Activated T-helper 1 cell treated with Interleukin-2 at 50 U/mL for 16 hours (primary cell): ENCODE data around the gene PLBD2.

Experiments used
- DNase-seq: peaks from one replicate; pipeline ENCODE4 v3.0.0-alpha.2; 2020; ENCODE audit warnings: low read depth

Gene PLBD2

DNA sequence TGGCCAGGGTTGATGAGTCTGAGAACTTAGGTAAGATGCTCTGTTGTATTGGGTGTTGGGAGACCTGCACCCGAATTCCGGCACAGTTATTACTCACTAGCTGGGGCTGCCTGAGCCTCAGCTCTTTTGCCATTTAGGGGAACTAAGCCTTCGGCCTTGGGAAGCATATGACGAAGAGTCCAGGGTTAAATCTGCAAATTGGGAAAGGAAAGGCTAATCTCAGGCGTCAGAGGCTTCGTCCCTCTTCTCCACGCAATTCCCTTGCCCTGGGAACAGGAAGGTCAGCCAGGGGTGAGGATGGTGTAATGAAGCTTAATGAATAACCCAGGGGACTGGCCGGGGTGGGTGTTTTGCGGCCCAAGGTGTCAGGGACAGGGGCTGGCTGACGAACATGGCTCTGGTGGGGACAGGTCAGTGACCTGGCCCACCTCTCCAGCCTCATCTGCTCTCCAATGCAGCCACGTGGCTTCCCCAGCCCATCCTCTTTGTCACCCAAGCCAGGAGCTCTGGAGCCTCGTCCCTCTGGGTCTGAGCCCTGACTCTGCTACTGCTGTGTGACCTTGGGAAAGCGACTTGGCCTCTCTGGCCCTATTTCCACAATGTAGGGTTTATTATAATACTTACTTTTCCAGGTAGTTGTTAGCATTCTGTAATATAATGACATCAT is 60.0 kb downstream of the PLBD2 start:
- no peak for DNase-seq

DNA sequence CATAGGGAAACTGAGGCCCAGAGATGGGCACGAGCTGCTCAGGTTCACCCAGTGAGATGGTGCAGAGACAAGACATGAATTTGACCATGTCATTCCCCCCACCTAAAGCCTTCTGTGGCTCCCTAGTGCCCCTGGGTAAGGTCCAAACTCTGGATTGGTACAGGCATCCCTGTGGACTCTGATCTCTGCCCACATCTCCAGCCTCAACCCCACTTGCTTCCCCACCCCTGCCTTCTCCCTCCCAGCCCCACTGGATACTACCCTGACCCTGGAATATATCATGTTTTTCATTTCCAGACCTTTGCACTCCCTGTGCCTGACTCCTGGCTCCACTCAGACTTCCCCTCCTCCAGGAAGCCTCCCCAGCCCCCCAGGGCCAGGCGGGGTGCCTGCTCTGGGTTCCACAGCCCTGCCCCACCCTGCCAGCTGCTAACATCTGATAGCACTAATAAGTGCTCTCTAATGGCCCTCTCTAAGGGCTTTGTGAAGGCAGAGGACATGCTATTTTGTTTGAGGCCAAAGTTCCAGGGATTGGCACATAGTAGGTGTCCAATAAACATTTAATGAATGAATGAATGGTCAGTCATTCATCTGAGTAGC is 62.7 kb downstream of the PLBD2 start:
- DNase-seq, result no peak

DNA sequence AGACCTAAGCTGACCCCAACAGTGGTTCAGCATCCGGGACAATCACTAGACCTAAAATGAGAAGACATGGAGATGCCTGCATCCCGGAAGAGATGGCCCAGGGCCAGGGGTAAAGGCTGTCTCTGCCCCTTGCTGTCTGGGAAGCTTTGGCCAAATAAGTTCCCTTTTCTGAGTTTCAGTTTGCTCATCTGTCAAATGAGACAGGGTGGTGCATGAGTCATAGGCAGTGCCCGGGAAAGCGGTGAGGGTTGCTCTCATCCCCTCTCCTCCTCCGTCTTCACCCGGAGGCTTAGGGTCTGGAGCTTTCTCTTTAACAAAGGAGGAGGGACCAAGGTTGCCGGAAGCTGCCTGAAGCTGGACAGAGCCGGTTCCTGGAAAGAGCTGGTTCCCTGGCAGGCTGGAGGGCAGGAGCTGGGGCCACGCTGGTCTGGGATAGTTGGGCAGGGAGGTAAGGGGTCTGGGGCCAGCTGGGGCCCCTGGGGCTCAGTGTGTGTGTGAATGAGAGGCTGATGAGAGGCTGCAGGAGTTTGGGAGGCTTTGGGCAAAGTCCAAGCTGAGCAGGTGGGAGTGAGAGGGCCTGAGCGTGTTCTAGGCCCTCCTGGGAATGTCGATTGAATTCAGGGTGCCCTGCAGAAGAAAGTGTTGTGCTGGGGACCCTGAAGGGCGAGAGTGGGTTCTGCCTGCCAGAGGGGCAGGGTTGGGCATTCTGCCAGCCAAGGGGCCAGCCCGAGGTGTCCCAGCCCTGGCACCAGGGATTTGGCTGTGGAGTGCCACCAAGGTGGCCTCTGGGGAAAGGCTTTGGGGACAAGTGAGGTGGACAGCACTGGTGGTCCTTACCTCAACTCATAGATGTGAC is 63.9 kb downstream of the PLBD2 start, which contains the start of gene SDSL:
TSS of gene SDSL (plus strand) at position 351 of the 856 bp plus-strand sequence. CDS start 5,603 bp downstream, outside the sequence.
- DNase-seq, result no peak

DNA sequence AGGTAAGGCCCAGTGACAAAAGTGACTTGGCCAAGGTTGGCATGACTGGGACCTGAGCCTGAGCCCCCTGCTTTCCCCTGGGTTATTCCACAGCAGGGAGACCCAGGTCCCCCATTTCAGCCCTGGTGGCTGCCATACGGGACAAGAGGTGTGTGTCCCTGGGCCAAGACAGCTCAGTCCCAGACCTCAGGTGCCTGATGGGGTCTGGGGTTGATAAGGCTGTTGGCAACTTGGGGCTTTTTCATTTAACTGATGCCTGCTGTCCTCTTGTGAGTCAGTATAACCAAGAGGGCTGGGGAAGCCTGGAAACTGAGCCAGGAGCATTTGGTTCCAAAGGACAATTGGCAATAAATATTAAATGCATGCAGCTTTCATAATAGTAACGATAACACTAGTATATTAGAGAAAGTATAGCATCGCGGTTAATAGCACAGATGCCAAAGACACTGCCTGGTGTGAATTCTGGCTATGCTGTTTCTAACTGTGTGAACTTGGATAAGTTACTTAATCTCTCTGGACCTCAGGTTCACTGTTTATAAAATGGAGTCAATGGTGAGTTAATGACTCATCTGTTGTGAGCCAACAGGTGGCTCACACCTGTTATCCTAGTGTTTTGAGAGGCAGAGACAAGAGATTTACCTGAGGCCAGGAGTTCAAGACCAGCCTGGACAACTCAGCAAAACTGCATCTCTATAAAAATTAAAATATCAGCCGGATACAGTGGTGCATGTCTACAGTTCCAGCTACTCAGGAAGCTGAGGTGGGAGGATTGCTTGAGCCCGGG is 64.7 kb downstream of the PLBD2 start:
- DNase-seq, result no peak

DNA sequence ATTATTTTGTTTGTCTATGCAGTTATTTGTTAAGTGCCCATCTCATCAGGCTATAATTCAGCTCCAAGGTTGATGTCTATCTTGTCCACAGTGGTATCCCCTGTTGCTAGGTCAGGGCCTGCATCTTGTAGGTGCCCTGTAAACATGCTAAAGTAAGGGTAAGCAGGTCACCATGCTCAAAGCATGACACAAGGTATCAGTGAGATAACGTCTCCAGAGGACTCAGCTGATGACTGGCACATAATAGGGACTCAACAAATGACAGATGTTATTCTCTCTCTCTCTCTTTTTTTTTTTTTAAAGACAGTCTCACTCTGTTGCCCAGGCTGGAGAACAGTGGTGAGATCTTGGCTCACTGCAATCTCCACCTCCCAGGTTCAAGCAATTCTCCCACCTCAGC is 66.1 kb downstream of the PLBD2 start:
- no peak for DNase-seq

DNA sequence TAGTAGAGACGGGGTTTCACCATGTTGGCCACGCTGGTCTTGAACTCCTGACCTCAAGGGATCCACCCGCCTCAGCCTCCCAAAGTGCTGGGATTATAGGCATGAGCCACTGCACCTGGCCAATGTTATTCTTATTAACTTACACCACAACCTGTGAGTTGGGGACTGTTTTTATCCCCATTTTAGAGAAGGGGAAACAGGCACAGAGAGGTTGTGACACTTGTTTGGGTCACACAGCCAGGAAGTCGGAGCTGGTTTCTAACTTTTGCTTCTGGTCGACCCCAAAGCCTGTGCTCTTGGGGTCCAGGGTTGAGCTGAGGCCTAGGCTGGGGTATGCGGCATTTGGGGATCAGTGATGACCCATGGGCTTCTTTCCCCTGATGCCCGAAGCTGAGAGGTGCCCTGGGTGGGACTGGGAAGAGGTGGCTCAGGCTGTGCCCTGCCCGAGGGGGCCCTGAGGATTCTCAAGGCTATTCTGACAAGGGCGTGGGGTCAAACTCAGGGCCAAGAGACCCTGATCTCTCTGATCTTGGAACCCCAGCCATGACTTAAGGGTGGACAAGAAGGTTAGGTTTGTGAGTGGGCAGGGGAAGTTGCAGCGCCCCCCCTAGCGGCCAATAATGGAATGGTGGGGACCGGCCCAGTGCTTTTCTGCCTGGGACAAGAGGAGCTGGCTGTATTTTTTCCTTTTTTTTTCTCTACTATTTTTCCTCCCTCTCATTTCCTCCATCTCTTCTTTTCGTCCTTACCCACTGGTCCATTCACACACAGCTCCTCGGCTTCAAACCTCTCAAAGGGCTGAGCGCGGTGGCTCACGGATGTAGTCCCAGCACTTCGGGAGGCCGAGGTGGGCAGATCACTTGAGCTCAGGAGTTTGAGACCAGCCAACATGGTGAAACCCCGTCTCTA is 66.8 kb downstream of the PLBD2 start:
- peak; percentile 17 for DNase-seq

DNA sequence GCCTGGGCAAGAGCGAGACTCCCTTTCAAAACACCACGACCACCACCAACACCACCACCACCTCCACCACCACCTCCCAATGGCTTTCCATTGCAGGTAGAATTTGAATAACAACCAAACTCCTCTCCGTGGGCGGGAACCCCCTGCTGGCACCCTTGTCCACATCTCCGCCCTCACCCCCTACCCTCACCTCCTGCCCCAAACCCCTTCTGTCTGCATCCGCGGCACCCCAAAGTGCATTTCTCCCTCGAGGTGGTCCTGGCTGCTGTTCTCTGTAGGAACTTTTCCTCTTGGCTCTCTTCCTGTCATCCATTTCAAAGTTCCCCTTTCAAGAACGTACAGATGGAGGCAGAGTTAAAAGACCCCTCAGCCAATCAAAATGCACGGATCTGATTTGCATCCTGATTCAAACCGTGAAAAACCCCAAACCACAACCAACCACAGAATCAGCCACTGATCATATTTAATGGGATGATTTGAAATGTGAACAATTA is 67.6 kb downstream of the PLBD2 start:
- no peak for DNase-seq

DNA sequence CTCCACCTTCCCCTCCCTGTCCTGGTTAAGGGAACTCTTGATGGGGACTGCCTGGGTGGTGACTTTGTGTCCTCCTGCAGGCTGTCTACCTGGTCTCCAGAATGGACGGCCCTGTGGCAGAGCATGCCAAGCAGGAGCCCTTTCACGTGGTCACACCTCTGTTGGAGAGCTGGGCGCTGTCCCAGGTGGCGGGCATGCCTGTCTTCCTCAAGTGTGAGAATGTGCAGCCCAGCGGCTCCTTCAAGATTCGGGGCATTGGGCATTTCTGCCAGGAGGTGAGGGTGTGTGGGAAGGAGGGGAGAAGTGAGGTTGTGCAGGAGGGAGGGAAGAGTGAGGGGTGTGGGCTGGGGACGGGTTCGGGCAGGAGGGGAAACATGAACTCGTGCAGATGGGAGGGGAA is 69.5 kb downstream of the PLBD2 start:
- no peak for DNase-seq

DNA sequence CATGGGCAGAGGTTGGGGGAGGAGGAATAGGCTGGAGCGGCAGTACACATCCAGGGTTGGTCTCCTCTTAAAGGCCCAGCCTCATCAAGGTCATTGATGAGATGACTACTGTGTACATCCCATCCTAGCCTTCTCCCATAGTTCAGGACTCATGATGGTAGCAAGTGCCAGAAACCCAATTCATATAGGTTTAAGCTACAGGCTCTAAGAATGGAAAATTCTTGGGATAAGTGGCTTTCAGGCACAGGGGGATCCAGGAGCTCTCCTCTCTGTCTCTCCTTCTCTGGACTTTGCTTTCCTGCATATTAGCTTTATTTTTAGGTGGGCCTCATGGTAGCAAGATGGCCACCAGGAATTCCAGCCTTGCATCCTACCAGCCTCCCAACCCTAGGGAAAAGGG is 70.1 kb downstream of the PLBD2 start:
- no peak for DNase-seq

DNA sequence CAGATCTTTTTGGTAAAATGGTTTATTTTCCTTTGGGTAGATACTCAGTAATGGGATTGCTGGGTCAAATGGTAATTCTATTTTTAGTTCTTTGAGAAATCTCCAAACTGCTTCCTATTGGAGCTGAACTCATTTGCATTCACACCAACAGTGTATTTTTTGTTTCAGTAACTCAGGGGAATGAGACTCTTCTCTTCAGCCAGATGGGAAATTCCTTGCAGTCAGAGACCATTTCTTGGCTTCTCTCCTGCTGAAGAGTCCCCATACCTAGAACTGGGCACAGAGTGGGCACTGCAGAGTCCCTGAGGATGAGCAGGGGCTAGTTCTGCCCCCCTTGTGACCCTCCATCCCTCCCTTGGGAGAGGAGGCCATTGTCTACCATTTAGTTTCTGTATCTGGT is 74.6 kb downstream of the PLBD2 start:
- DNase-seq, result no peak

DNA sequence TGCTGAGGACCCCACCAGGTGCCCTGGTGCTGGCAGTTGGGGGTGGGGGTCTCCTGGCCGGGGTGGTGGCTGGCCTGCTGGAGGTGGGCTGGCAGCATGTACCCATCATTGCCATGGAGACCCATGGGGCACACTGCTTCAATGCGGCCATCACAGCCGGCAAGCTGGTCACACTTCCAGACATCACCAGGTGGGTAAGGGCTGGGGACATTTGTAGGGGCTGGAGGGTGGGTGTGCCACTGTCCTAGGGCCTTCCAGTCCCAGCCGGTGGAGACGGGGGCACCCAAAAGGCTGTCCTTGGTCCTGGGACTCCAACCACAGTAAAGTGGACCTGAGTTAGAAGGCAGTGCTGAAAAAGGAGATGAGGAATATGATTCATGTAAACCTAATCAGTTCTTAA is 77.0 kb downstream of the PLBD2 start:
- DNase-seq, result no peak

DNA sequence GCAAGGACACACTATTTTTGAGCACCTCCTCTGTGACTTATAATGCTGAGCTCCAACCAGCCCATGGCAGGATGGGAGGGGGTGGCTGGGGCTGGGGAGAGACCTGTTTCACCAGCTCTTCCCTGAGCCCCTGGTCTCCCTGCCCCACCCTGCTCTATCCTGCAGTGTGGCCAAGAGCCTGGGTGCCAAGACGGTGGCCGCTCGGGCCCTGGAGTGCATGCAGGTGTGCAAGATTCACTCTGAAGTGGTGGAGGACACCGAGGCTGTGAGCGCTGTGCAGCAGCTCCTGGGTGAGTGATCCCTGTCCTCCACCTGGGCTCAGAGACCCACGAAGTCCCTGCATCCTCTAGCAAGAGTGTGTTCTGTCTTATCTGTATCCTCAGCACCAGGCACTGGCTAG is 78.2 kb downstream of the PLBD2 start:
- DNase-seq, result no peak

DNA sequence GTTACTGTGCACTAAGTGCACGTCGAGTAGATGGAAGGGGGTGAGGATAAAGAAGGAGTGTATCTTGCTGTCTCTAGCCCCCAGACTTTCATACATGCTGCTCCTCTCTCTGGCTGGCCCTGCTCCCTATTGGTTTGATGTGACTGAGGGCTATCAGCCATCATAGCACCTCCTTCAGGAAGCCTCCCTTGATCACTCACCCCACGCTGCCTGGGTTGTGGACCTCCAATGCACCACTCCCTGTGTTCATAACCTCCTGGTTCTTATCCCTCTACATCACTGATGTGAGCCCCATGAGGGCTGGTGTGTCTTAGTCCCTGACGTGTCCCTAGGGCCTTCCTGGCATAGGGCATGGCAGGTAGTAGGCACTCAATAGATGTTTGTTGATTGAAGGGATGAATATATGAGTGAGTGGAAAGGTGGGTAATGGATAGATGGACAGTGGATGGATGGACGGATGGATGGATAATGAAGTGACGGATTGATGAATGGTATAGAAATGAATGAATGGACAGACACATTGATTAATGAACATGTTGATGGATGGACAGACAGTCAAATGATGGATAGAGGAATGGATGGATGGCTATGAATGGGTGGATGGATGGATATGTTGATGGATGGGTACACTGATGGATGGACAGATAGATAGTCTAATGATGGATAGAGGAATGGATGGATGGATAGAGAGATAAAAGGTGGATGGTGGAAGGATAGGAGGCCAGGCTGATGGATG is 78.8 kb downstream of the PLBD2 start:
- DNase-seq, result no peak

DNA sequence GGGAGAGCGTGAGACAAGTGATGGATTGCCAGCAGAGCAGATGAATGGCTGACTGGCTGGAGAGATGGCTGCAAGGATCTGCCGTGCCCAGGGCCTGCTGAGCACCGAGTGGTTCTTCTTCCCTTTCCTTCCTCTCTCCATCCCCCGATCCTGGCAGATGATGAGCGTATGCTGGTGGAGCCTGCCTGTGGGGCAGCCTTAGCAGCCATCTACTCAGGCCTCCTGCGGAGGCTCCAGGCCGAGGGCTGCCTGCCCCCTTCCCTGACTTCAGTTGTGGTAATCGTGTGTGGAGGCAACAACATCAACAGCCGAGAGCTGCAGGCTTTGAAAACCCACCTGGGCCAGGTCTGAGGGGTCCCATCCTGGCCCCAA is 79.3 kb downstream of the PLBD2 start:
- DNase-seq, result no peak

DNA sequence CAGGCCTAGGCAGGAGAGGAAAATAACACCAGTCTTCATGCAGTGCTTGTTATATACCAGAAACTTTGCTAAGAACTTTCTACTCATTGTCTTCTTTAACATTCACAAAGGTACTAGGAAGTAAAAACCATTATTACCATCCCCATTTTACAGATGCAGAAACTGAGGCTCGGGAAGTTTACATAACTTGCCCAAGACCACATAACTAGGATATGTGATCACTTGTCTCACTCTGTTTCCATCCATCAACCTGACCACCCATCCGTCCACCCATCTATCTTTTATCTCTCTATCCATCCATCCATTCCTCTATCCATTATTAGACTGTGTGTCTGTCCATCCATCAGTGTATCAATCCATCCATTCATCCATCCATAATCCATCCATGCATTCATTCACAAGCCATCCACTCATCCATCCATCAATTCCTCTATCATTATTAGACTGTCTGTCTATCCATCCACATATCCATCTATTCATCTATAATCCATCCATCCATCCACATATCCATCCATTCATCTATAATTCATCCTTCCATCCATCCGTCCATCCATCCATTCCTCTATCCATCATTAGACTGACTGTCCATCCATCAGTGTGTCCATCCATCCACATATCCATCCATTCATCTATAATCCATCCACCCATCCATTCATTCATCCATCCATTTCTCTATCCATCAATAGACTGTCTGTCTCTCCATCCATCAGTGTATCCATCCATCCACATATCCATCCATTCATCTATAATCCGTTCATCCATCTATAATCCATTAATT is 80.3 kb downstream of the PLBD2 start:
- DNase-seq, result no peak

DNA sequence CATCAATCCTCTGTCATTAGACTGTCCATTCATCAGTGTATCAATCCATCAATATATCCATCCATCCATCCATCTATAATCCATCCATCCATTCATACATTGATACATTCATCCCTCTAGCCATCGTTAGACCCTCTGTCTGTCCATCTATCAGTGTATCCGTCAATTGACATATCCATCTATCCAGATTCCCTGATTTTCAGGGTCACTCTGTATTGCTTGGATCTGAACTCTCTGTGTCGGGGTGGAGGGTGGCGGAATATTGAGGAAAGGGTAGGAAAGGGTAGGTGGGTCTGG is 80.9 kb downstream of the PLBD2 start:
- DNase-seq, result no peak

DNA sequence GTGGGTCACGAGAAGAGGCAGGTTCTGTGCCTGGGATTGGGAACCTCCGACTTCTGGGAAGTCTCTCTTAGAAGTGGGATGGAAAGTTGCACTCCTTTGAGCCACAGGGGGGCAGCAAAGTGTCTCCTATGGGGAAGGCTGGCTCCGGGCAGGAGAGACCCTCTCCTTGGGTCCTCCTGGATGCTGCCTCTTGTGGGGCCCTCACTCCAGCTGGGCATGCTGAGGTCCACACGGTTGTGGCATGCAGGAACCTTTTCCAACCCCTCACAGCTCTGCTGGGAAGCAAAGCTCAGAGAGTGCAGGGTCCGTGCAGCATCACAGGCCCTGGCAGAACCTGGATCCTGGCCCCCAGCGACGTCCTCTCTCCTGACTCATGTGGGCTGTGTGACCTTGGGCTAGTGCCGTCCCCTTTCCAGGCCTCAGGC is 81.2 kb downstream of the PLBD2 start:
- no peak for DNase-seq

DNA sequence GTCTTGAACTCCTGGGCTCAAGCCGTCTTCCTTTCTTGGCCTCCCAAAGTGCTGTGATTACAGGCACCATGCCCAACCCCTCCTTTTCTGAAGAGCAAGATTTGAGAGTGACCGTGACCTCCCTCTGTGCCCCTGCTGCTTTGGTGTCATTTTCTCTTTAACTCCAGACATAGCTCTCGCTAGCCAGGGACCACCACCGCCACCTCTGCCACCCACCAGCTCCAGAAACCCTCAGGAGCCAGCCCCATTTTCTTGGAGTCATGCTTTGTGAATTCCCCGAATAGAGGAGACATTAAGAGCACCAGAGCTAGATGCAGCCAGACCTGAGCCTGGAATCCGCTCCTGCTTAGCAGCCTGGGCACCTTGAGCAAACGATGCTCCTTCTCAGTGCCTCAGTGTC is 81.9 kb downstream of the PLBD2 start:
- no peak for DNase-seq
